ENCODE measurements around the gene DMBT1.

DNA sequence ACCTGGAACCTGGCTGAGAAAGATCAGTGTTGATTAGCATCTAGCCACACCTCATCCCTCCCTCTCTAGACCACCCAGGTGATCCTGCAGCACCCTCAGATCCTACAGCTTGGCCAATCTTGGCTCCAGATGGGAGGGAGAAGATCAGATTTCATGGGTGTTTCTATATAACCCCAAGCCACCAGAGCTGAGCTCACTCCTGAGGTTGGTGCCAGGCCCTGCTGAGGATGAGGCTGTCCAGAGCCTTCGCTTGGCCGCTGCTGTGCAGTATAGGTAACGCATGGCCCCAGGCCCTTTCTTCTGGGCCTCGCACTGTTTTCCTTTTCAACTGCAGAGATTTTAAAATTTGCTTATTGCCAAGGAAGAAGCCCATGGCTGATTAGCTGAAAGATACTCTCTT, 112.1 kb downstream of the DMBT1 start:
- TF ChIP-seq ZNF384 (IDR thresholded peaks at IDR 0.05) (no peak), SUZ12 (IDR thresholded peaks at IDR 0.05) (no peak), FOXA1 (IDR thresholded peaks at IDR 0.05) (no peak), BHLHE40 (IDR thresholded peaks at IDR 0.05; ENCODE audit: borderline replicate concordance) (no peak), CTBP1 (IDR thresholded peaks at IDR 0.05; ENCODE audit: borderline replicate concordance) (no peak), HDGF (IDR thresholded peaks at IDR 0.05; ENCODE audit: borderline replicate concordance) (no peak), FOXM1 (IDR thresholded peaks at IDR 0.05; ENCODE audit: borderline replicate concordance) (no peak), NFRKB (IDR thresholded peaks at IDR 0.05) (no peak), SP1 (IDR thresholded peaks at IDR 0.05) (no peak), L3MBTL2 (conservative IDR thresholded peaks at IDR 0.05) (no peak), TARDBP (IDR thresholded peaks at IDR 0.05) (no peak), ELF4 (IDR thresholded peaks at IDR 0.05) (no peak)
- TF ChIP-seq, protein P1, sequence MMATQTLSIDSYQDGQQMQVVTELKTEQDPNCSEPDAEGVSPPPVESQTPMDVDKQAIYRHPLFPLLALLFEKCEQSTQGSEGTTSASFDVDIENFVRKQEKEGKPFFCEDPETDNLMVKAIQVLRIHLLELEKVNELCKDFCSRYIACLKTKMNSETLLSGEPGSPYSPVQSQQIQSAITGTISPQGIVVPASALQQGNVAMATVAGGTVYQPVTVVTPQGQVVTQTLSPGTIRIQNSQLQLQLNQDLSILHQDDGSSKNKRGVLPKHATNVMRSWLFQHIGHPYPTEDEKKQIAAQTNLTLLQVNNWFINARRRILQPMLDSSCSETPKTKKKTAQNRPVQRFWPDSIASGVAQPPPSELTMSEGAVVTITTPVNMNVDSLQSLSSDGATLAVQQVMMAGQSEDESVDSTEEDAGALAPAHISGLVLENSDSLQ (IDR thresholded peaks at IDR 0.05) = no peak

Data from HEK293T (cell line).